Liver (tissue), 9 donors: ENCODE measurements around the gene DTNB. TPM values are rescaled to one million over a fixed set of nuclear protein-coding genes. Genes with fewer than 3 reads are reported as not detected.

Experiments
- DNase-seq: peaks from one replicate; pipeline ENCODE4 v3.0.0-alpha.2; 2017; ENCODE audit warnings: low spot score
- H3K27ac ChIP-seq, 2 donors: one replicate each; pipeline ENCODE4 v1.7.0; 2013; ENCODE audit warnings: inconsistent platforms in 2 of 2, low read length in 2 of 2, control low read depth in 1 of 2, low read depth in 1 of 2, mild to moderate bottlenecking in 1 of 2
- H3K27me3 ChIP-seq, 4 donors: one replicate each; pipeline versions ENCODE4 v1.6.1 to v1.7.0; 2013; ENCODE audit warnings: low read length in 3 of 4, inconsistent platforms in 1 of 4, mild to moderate bottlenecking in 1 of 4, moderate library complexity in 1 of 4; ENCODE audit not compliant: control insufficient read depth in 4 of 4, insufficient read depth in 4 of 4
- H3K36me3 ChIP-seq, 4 donors: one replicate each; pipeline versions ENCODE4 v1.6.1 to v1.7.0; 2013; ENCODE audit warnings: low read length in 3 of 4, mild to moderate bottlenecking in 3 of 4, low read depth in 1 of 4, moderate library complexity in 1 of 4; ENCODE audit not compliant: control insufficient read depth in 4 of 4, insufficient read depth in 3 of 4
- H3K4me1 ChIP-seq, 4 donors: one replicate each; pipeline versions ENCODE4 v1.6.1 to v1.7.0; 2013; ENCODE audit warnings: low read length in 3 of 4, mild to moderate bottlenecking in 3 of 4, moderate library complexity in 1 of 4; ENCODE audit not compliant: control insufficient read depth in 4 of 4, insufficient read depth in 4 of 4
- H3K4me3 ChIP-seq, 3 donors: one replicate each; pipeline versions ENCODE4 v1.6.1 to v1.7.0; 2013; ENCODE audit warnings: low read length in 3 of 3, control low read depth in 1 of 3, low read depth in 1 of 3, mild to moderate bottlenecking in 1 of 3
- H3K9ac ChIP-seq, 2 donors: one replicate each; pipeline ENCODE4 v1.7.0; 2013; ENCODE audit warnings: low read length in 2 of 2, mild to moderate bottlenecking in 2 of 2, moderate library complexity in 2 of 2, control low read depth in 1 of 2, low read depth in 1 of 2
- H3K9me3 ChIP-seq, 4 donors: one replicate each; pipeline versions ENCODE4 v1.6.1 to v1.7.0; 2013; ENCODE audit warnings: low read length in 3 of 4; ENCODE audit not compliant: control insufficient read depth in 4 of 4
- FOXA1 ChIP-seq: IDR thresholded peaks from 2 replicates; pipeline ENCODE4 v1.6.1; 2016; ENCODE audit warnings: antibody characterized with exemption
- FOXA2 ChIP-seq: IDR thresholded peaks from 2 replicates; pipeline ENCODE4 v1.6.1; 2016; ENCODE audit warnings: antibody characterized with exemption
- GABPA ChIP-seq, 2 donors: IDR thresholded peaks in 1 of 2; conservative IDR thresholded peaks in 1 of 2; 2 replicates each; pipeline ENCODE4 v1.6.1; 2016; ENCODE audit warnings: antibody characterized with exemption in 2 of 2, mild to moderate bottlenecking in 1 of 2, moderate library complexity in 1 of 2
- HNF4A ChIP-seq, 2 donors: conservative IDR thresholded peaks; 2 replicates each; pipeline ENCODE4 v1.6.1; 2016; ENCODE audit warnings: antibody characterized with exemption in 2 of 2, mild to moderate bottlenecking in 2 of 2
- HNF4G ChIP-seq: IDR thresholded peaks from 2 replicates; pipeline ENCODE4 v1.6.1; 2016; ENCODE audit warnings: antibody characterized with exemption
- NR2F2 ChIP-seq: IDR thresholded peaks from 2 replicates; pipeline ENCODE4 v1.6.1; 2016; ENCODE audit warnings: antibody characterized with exemption
- RAD21 ChIP-seq, 2 donors: IDR thresholded peaks; 2 replicates each; pipeline ENCODE4 v1.6.1; 2016; ENCODE audit warnings: antibody characterized with exemption in 2 of 2, mild to moderate bottlenecking in 2 of 2
- RXRA ChIP-seq, 2 donors: IDR thresholded peaks; 2 replicates each; pipeline ENCODE4 v1.6.1; 2017 to 2018; ENCODE audit warnings: antibody characterized with exemption in 2 of 2, mild to moderate bottlenecking in 1 of 2
- SP1 ChIP-seq: IDR thresholded peaks from 2 replicates; pipeline ENCODE4 v1.6.1; 2018; ENCODE audit warnings: antibody characterized with exemption, mild to moderate bottlenecking
- TAF1 ChIP-seq: conservative IDR thresholded peaks from 2 replicates; pipeline ENCODE4 v1.6.1; 2016; ENCODE audit warnings: antibody characterized with exemption, mild to moderate bottlenecking
- YY1 ChIP-seq: IDR thresholded peaks from 2 replicates; pipeline ENCODE4 v1.6.1; 2016; ENCODE audit warnings: antibody characterized with exemption, mild to moderate bottlenecking
- WGBS: extraction: QIAGEN DNeasy Blood & Tissue Kit; methylation state at CpG from one replicate; pipeline ENCODE4 v1.1.7; 2013; 5-methylcytosine and 5-hydroxymethylcytosine counted together
- polyA plus RNA-seq, 2 donors: library from polyadenylated mRNA; stranded (reverse) in 1 of 2; unstranded in 1 of 2; fragments of 200-250 nt in 1 of 2; fragments of >200 nt in 1 of 2; fragmentation: Nextera tagmentation in 1 of 2; extraction: Ambion mirVana in 1 of 2; gene quantifications; one replicate each; pipeline versions ENCODE4 v1.2.1 to v1.2.3, GENCODE V29; 2013 to 2015
- total RNA-seq, 2 donors: library from RNA; depleted of rRNA; stranded (reverse); fragments of >200 nt; gene quantifications; one replicate each; pipeline ENCODE4 v1.2.3, GENCODE V29; 2014
- TF ChIP-seq, protein P1 (sequence below): IDR thresholded peaks from 2 replicates; pipeline ENCODE4 v1.6.1; 2016; ENCODE audit warnings: antibody characterized with exemption
- TF ChIP-seq, protein P2 (sequence below): IDR thresholded peaks from 2 replicates; pipeline ENCODE4 v1.6.1; 2016; ENCODE audit warnings: antibody characterized with exemption, mild to moderate bottlenecking
- TF ChIP-seq, protein P3 (sequence below): IDR thresholded peaks from 2 replicates; pipeline ENCODE4 v1.6.1; 2016; ENCODE audit warnings: antibody characterized with exemption
- donor health status: healthy.
- donor health status: healthy.
- donor health status: healthy.
- donor health status: healthy.
- donor health status: healthy.

The DTNB gene
- total and polyA plus RNA-seq, 4 donors: 3.3 to 10.5 (median 6.4) TPM

DNA sequence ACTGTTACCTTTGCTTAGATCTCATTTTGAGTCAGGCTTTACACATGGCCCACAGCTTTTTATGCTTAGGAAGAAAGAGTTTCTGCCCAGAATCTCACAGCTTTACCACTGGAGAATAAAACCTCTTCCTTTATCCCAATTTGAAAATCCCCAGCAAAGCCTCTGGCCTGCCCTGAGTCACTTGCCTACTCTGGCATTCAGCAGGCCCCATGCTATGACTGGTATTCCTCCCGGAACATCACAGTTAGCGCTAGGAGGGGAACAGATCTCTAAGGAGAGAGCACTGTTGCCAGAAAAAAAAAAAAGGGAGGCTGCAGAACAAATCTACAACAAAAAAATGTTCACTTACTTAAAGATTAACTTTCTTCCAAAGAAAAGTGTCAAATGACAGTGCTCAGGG lies 178.8 kb downstream of the DTNB start:
- no peak for DNase-seq

DNA sequence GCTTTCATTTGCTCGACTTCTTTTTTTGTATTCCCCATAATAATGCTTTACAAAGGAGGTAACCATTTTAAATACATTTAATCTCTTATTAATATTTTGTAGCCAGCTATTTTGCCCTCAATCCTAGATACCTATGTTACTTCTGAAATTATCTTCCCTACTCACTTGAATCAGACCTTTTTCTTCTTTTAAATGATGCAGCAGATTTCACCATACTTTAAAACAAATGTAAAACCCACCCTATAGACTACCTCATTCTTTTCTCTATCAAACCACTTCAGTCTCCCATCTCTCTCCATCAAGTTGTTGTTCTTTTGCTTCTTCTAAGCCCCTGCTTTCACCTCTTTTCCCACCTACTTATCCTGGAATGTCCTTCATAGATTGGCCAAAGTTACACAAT lies 180.2 kb downstream of the DTNB start:
- WGBS: 96% methylated on average over 1 of the region's 1 CpG
- no peak for DNase-seq
- Histone ChIP-seq H3K9ac (no peak overlapping the region), H3K27me3 (no peaks in the 10 kb centered on the region), H3K4me3 (no peak overlapping the region), H3K9me3 (no peaks in the 10 kb centered on the region), H3K36me3 (no peaks in the 10 kb centered on the region), H3K27ac (no peak overlapping the region), H3K4me1 (peaks cover 0 to 4% (median 3%) of the 10 kb centered on the region in 4 donors)
- no peak for TF ChIP-seq TAF1
- no peak for TF ChIP-seq RXRA (IDR thresholded peaks at IDR 0.05)
- TF ChIP-seq FOXA1: no peak
- TF ChIP-seq GABPA (IDR thresholded peaks at IDR 0.05 in 1 of 2, conservative IDR thresholded peaks at IDR 0.05 in 1 of 2): no peak
- TF ChIP-seq, protein P1, sequence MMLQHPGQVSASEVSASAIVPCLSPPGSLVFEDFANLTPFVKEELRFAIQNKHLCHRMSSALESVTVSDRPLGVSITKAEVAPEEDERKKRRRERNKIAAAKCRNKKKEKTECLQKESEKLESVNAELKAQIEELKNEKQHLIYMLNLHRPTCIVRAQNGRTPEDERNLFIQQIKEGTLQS: no peak
- TF ChIP-seq, protein P2, sequence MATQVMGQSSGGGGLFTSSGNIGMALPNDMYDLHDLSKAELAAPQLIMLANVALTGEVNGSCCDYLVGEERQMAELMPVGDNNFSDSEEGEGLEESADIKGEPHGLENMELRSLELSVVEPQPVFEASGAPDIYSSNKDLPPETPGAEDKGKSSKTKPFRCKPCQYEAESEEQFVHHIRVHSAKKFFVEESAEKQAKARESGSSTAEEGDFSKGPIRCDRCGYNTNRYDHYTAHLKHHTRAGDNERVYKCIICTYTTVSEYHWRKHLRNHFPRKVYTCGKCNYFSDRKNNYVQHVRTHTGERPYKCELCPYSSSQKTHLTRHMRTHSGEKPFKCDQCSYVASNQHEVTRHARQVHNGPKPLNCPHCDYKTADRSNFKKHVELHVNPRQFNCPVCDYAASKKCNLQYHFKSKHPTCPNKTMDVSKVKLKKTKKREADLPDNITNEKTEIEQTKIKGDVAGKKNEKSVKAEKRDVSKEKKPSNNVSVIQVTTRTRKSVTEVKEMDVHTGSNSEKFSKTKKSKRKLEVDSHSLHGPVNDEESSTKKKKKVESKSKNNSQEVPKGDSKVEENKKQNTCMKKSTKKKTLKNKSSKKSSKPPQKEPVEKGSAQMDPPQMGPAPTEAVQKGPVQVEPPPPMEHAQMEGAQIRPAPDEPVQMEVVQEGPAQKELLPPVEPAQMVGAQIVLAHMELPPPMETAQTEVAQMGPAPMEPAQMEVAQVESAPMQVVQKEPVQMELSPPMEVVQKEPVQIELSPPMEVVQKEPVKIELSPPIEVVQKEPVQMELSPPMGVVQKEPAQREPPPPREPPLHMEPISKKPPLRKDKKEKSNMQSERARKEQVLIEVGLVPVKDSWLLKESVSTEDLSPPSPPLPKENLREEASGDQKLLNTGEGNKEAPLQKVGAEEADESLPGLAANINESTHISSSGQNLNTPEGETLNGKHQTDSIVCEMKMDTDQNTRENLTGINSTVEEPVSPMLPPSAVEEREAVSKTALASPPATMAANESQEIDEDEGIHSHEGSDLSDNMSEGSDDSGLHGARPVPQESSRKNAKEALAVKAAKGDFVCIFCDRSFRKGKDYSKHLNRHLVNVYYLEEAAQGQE: no peak
- no peak for TF ChIP-seq RAD21 (IDR thresholded peaks at IDR 0.05)
- no peak for TF ChIP-seq HNF4G
- no peak for TF ChIP-seq FOXA2
- no peak for TF ChIP-seq HNF4A (conservative IDR thresholded peaks at IDR 0.05)
- TF ChIP-seq NR2F2: no peak
- no peak for TF ChIP-seq YY1
- no peak for TF ChIP-seq SP1
- TF ChIP-seq, protein P3, sequence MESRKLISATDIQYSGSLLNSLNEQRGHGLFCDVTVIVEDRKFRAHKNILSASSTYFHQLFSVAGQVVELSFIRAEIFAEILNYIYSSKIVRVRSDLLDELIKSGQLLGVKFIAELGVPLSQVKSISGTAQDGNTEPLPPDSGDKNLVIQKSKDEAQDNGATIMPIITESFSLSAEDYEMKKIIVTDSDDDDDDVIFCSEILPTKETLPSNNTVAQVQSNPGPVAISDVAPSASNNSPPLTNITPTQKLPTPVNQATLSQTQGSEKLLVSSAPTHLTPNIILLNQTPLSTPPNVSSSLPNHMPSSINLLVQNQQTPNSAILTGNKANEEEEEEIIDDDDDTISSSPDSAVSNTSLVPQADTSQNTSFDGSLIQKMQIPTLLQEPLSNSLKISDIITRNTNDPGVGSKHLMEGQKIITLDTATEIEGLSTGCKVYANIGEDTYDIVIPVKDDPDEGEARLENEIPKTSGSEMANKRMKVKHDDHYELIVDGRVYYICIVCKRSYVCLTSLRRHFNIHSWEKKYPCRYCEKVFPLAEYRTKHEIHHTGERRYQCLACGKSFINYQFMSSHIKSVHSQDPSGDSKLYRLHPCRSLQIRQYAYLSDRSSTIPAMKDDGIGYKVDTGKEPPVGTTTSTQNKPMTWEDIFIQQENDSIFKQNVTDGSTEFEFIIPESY: no peak

More for the DNA sequence above, 178.8 kb downstream of the DTNB start:
- H3K27ac ChIP-seq: no peak overlapping the region
- peaks cover 0 to 4% (median 3%) of the 10 kb centered on the region in 4 donors for H3K4me1 ChIP-seq
- TF ChIP-seq HNF4G: no peak
- TF ChIP-seq FOXA1: no peak
- TF ChIP-seq, protein P3: no peak
- H3K9me3 ChIP-seq: no peaks in the 10 kb centered on the region
- H3K27me3 ChIP-seq: no peaks in the 10 kb centered on the region
- H3K36me3 ChIP-seq: no peaks in the 10 kb centered on the region
- WGBS: 93% methylated on average over 2 of the region's 2 CpGs
- no peak overlapping the region for H3K4me3 ChIP-seq
- no peak overlapping the region for H3K9ac ChIP-seq
